Spleen (tissue), 11 donors: ENCODE data around the gene TERB2. TPM values are rescaled to one million over a fixed set of nuclear protein-coding genes. Genes with fewer than 3 reads are reported as not detected.
"Not testable (repeated sequence)": the region's sequence is repeated elsewhere in the genome, so short reads cannot be mapped to it uniquely, and the experiment has no call there.

ENCODE experiments used
- DNase-seq: peaks from one replicate; pipeline ENCODE4 v3.0.0-alpha.2; 2020
- H3K27ac ChIP-seq, 8 donors: fragments of 200-600 bp; sonication (generic) in 7 of 8; 1 replicate in 4 of 8; 2 replicates in 4 of 8; pipeline versions ENCODE4 v1.5.0 to v1.8.0; 2016 to 2021; ENCODE audit warnings: inconsistent platforms in 4 of 8, mild to moderate bottlenecking in 4 of 8, moderate library complexity in 1 of 8
- H3K27me3 ChIP-seq, 7 donors: fragments of 200-600 bp; sonication (generic) in 6 of 7; replicated peaks in 1 of 7; 1 replicate in 4 of 7; 2 replicates in 3 of 7; pipeline versions ENCODE4 v1.5.0 to v1.8.0; 2016 to 2021; ENCODE audit warnings: inconsistent platforms in 3 of 7, mild to moderate bottlenecking in 1 of 7
- H3K36me3 ChIP-seq, 6 donors: fragments of 200-600 bp; sonication (generic) in 5 of 6; 1 replicate in 4 of 6; 2 replicates in 2 of 6; pipeline versions ENCODE4 v1.5.0 to v1.8.0; 2016 to 2021; ENCODE audit warnings: inconsistent platforms in 2 of 6
- H3K4me1 ChIP-seq, 6 donors: fragments of 200-600 bp; sonication (generic) in 5 of 6; 1 replicate in 3 of 6; 2 replicates in 3 of 6; pipeline versions ENCODE4 v1.5.0 to v1.8.0; 2016 to 2021; ENCODE audit warnings: inconsistent platforms in 3 of 6
- H3K4me3 ChIP-seq, 8 donors: fragments of 200-600 bp; sonication (generic) in 7 of 8; 1 replicate in 4 of 8; 2 replicates in 4 of 8; pipeline versions ENCODE4 v1.5.0 to v1.8.0; 2016 to 2021; ENCODE audit warnings: inconsistent platforms in 4 of 8, mild to moderate bottlenecking in 4 of 8, moderate library complexity in 2 of 8
- H3K9me3 ChIP-seq, 8 donors: fragments of 200-600 bp; sonication (generic) in 7 of 8; 1 replicate in 4 of 8; 2 replicates in 4 of 8; pipeline versions ENCODE4 v1.5.0 to v1.8.0; 2016 to 2021; ENCODE audit warnings: inconsistent platforms in 4 of 8
- POLR2A ChIP-seq, 3 donors: fragments of 450-650 bp; IDR thresholded peaks; one replicate each; pipeline ENCODE4 v1.5.1; 2017; ENCODE audit warnings: antibody characterized with exemption in 3 of 3, mild to moderate bottlenecking in 1 of 3
- POLR2AphosphoS5 ChIP-seq, 3 donors: sonication (generic); formaldehyde crosslinking; IDR thresholded peaks; one replicate each; pipeline ENCODE4 v1.5.1; 2017; ENCODE audit warnings: antibody characterized with exemption in 3 of 3
- WGBS, 5 donors: extraction: QIAGEN DNeasy Blood & Tissue Kit in 3 of 5; methylation state at CpG; one replicate each; pipeline versions ENCODE4 v1.1.5 to v1.1.7; 2013 to 2018; 5-methylcytosine and 5-hydroxymethylcytosine counted together
- intact Hi-C: fragments of 100-400 bp; cut with DNase I; formaldehyde crosslinking; loops from one replicate; pipeline ENCODE4 v1.15.0; 2023; ENCODE audit warnings: low total_unique reads
- polyA plus RNA-seq, 3 donors: library from polyadenylated mRNA; stranded (reverse); fragments of 200-250 nt; gene quantifications; one replicate each; pipeline ENCODE4 v1.2.1, GENCODE V29; 2013
- total RNA-seq, 7 donors: library from RNA; depleted of rRNA in 3 of 7; stranded (reverse); fragments of >200 nt in 3 of 7; fragmentation: NEBNext Ultra II Directional in 4 of 7; extraction: Animal tissue kit (Norgen Biotek cat#: 25700) in 4 of 7; gene quantifications; one replicate each; pipeline versions ENCODE4 v1.1.0 to v1.2.1, GENCODE V29; 2016 to 2021
- TF ChIP-seq, protein P1 (sequence below), 11 experiments: fragments of 200-600 bp in 7 of 11; fragments of 450-650 bp in 4 of 11; sonication (generic) in 4 of 11; IDR thresholded peaks in 8 of 11; conservative IDR thresholded peaks in 3 of 11; 1 replicate in 7 of 11; 2 replicates in 4 of 11; pipeline versions ENCODE4 v1.4.0 to v1.8.0; 2016 to 2021; ENCODE audit warnings: antibody characterized with exemption in 11 of 11, inconsistent platforms in 4 of 11, mild to moderate bottlenecking in 1 of 11
- donor health status: healthy with polysubstance abuse.
- donor health status: DM: no; HTN: no; CAD: no; lungs with moderate emphysema.
- donor health status: DM: no; HTN: no; CAD: no.
- donor health status: Bipolar disorder and iron deficiency.
- donor health status: healthy.
- donor health status: DM: no; HTN: no; CAD: no.
- donor health status: DM: yes; HTN: yes; CAD: no.

The TERB2 gene
- total and polyA plus RNA-seq, 10 donors, result not detected

DNA sequence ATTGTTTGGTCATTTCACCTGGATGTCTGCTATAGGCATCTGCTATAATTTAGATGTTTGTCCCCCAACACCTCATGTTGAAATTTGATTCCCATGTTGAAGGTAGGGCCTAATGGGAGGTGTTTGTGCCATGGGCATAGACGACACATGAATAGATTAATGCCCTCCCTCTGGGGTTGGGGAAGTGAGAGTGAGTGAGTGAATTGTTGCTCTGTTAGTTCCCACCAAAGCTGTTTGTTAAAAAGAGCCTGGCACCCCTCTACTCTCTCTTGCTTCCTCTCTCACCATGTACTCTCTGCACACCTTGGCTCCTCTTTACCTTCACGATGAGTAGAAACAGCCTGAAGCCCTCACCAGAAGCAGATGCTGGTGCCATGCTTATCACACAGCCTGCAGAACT is 42.6 kb downstream of the TERB2 start:
- DNase-seq, result no peak
- WGBS, 5 donors, result 67 to 78% (median 70%) methylated on average over 2 of the region's 2 CpGs
- TF ChIP-seq POLR2A (IDR thresholded peaks at IDR 0.05) (no peak), POLR2AphosphoS5 (IDR thresholded peaks at IDR 0.05) (no peak)
- TF ChIP-seq, protein P1, sequence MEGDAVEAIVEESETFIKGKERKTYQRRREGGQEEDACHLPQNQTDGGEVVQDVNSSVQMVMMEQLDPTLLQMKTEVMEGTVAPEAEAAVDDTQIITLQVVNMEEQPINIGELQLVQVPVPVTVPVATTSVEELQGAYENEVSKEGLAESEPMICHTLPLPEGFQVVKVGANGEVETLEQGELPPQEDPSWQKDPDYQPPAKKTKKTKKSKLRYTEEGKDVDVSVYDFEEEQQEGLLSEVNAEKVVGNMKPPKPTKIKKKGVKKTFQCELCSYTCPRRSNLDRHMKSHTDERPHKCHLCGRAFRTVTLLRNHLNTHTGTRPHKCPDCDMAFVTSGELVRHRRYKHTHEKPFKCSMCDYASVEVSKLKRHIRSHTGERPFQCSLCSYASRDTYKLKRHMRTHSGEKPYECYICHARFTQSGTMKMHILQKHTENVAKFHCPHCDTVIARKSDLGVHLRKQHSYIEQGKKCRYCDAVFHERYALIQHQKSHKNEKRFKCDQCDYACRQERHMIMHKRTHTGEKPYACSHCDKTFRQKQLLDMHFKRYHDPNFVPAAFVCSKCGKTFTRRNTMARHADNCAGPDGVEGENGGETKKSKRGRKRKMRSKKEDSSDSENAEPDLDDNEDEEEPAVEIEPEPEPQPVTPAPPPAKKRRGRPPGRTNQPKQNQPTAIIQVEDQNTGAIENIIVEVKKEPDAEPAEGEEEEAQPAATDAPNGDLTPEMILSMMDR (IDR thresholded peaks at IDR 0.05 in 8 of 11, conservative IDR thresholded peaks at IDR 0.05 in 3 of 11), result no peak
- H3K4me3 ChIP-seq, result no peak overlapping the region
- no peaks in the 10 kb centered on the region for H3K4me1 ChIP-seq
- H3K27ac ChIP-seq, result no peak overlapping the region
- intact Hi-C loops, result no loop called here
- no peaks in the 10 kb centered on the region for H3K36me3 ChIP-seq
- H3K9me3 ChIP-seq, result no peaks in the 10 kb centered on the region
- no peaks in the 10 kb centered on the region for H3K27me3 ChIP-seq

DNA sequence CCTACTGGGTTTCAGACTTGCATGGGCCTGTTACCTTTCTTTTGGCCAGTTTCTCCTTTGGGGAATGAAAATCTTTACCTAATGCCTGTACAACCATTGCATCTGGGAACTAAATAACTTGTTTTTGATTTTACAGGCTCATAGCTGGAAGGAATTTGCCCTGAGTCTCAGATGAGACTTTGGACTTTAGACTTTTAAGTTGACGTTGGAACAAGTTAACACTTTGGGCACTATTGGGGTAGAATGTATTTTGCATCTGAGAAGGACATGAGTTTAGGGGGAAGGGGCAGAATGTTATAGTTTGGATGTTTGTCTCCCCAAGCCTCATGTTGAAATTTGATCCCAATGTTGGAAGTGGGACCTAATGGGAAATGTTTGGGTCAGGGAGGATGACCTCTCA is 44.7 kb downstream of the TERB2 start:
- DNase-seq, H3K9me3 ChIP-seq, intact Hi-C loops, H3K27me3 ChIP-seq, H3K36me3 ChIP-seq, H3K4me3 ChIP-seq, H3K27ac ChIP-seq, H3K4me1 ChIP-seq: not testable (repeated sequence)
- WGBS, 5 donors, result 39 to 89% (median 74%) methylated on average over 1 of the region's 1 CpG

GRCh38 chr15:45003731-45004410 is 47.4 kb downstream of the TERB2 start:
- H3K9me3 ChIP-seq, result peaks cover 0 to 17% (median 5%) of the 10 kb centered on the region in 8 donors
- intact Hi-C loops, DNase-seq, H3K4me3 ChIP-seq, H3K27me3 ChIP-seq, H3K36me3 ChIP-seq, H3K27ac ChIP-seq, H3K4me1 ChIP-seq: not testable (repeated sequence)
- WGBS, 5 donors, result 45 to 58% (median 52%) methylated on average over 2 of the region's 2 CpGs

- H3K9me3 ChIP-seq, result peaks cover 0 to 17% (median 5%) of the 10 kb centered on the region in 8 donors
- H3K27ac ChIP-seq, DNase-seq, intact Hi-C loops, H3K36me3 ChIP-seq, H3K4me1 ChIP-seq, H3K4me3 ChIP-seq, H3K27me3 ChIP-seq: not testable (repeated sequence)
- WGBS, 5 donors, result 74 to 88% (median 83%) methylated on average over 5 of the region's 5 CpGs
Measured at GRCh38 chr15:45004590-45005175, 48.2 kb downstream of the TERB2 start.

- intact Hi-C loops, result no loop called here
- Histone ChIP-seq H3K9me3 (peaks cover 0 to 17% (median 5%) of the 10 kb centered on the region in 8 donors), H3K27me3 (no peaks in the 10 kb centered on the region), H3K27ac (no peak overlapping the region), H3K4me1 (no peaks in the 10 kb centered on the region), H3K4me3 (no peak overlapping the region), H3K36me3 (no peaks in the 10 kb centered on the region)
- TF ChIP-seq POLR2A (IDR thresholded peaks at IDR 0.05) (no peak), POLR2AphosphoS5 (IDR thresholded peaks at IDR 0.05) (no peak)
- TF ChIP-seq, protein P1 (IDR thresholded peaks at IDR 0.05 in 8 of 11, conservative IDR thresholded peaks at IDR 0.05 in 3 of 11), result no peak
- no peak for DNase-seq
- 81 to 93% (median 89%) methylated on average over 2 of the region's 2 CpGs for WGBS, 5 donors
Measured at GRCh38 chr15:45009046-45009445, 52.6 kb downstream of the TERB2 start.

DNA sequence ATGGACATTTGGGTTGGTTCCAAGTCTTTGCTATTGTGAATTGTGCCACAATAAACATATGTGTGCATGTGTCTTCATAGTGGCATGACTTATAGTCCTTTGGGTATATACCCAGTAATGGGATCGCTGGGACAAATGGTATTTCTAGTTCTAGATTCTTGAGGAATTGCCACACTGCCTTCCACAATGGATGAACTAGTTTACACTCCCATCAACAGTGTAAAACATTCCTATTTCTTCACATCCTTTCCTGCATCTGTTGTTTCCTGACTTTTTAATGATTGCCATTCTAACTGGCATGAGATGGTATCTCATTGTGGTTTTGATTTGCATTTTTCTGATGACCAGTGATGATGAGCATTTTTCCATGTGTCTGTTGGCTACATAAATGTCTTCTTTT is 58.6 kb downstream of the TERB2 start:
- H3K27ac ChIP-seq, H3K4me1 ChIP-seq, H3K27me3 ChIP-seq, H3K9me3 ChIP-seq, H3K36me3 ChIP-seq, H3K4me3 ChIP-seq, DNase-seq, intact Hi-C loops: not testable (repeated sequence)
- WGBS, 5 donors, result 88 to 97% (median 96%) methylated on average over 1 of the region's 1 CpG

GRCh38 chr15:45020222-45020900 is 63.9 kb downstream of the TERB2 start:
- H3K9me3 ChIP-seq, DNase-seq, intact Hi-C loops, H3K4me3 ChIP-seq, H3K36me3 ChIP-seq, H3K27ac ChIP-seq: not testable (repeated sequence)
- 87 to 92% (median 89%) methylated on average over 4 to 9 of the region's 9 CpGs for WGBS, 5 donors
- Histone ChIP-seq H3K27me3 (peaks cover 0 to 18% (median 4%) of the 10 kb centered on the region in 7 donors), H3K4me1 (peaks cover 7 to 26% (median 17%) of the 10 kb centered on the region in 6 donors)

DNA sequence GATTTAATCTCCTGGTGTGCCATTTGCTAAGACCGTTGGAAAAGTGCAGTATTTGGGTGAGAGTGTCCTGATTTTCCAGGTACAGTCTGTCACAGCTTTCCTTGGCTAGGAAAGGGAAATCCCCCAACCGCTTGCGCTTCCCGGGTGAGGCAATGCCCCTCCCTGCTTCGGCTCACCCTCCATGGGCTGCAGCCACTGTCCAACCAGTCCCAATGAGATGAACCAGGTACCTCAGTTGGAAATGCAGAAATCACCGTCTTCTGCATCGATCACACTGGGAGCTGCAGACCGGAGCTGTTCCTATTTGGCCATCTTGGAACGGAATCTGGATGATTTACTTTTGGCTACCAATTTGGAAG is 64.4 kb downstream of the TERB2 start:
- H3K9me3 ChIP-seq, H3K36me3 ChIP-seq, DNase-seq, H3K27ac ChIP-seq, H3K4me3 ChIP-seq, intact Hi-C loops: not testable (repeated sequence)
- peaks cover 0 to 18% (median 4%) of the 10 kb centered on the region in 7 donors for H3K27me3 ChIP-seq
- WGBS, 5 donors, result 94 to 97% (median 95%) methylated on average over 7 to 9 of the region's 9 CpGs
- H3K4me1 ChIP-seq, result peaks cover 7 to 26% (median 17%) of the 10 kb centered on the region in 6 donors
